GM18858 (cell line): ENCODE results near the gene TRAPPC3.
"Not testable (repeated sequence)": the region's sequence is repeated elsewhere in the genome, so short reads cannot be mapped to it uniquely, and the experiment has no call there.

Experiments
- ATAC-seq: cut with Tn5 transposase; IDR thresholded peaks from one replicate; pipeline ENCODE4 v1.9.1; 2021; ENCODE audit not compliant: unreplicated experiment

Gene TRAPPC3

GRCh38 chr1:36166938-36167905, 17.9 kb upstream of the TRAPPC3 start:
- no peak for ATAC-seq

- no peak for ATAC-seq
Observed at GRCh38 chr1:36166136-36166535, 16.9 kb upstream of the TRAPPC3 start.

GRCh38 chr1:36165145-36165544, 15.9 kb upstream of the TRAPPC3 start:
- no peak for ATAC-seq

GRCh38 chr1:36164361-36164760, 15.1 kb upstream of the TRAPPC3 start:
- ATAC-seq: no peak

GRCh38 chr1:36163426-36163825, 14.1 kb upstream of the TRAPPC3 start:
- ATAC-seq: no peak

GRCh38 chr1:36162680-36163239, 13.5 kb upstream of the TRAPPC3 start:
- no peak for ATAC-seq

- no peak for ATAC-seq
Observed at GRCh38 chr1:36161641-36162531, 12.6 kb upstream of the TRAPPC3 start.

GRCh38 chr1:36160949-36161485, 11.7 kb upstream of the TRAPPC3 start:
- no peak for ATAC-seq

GRCh38 chr1:36160388-36160948, 11.2 kb upstream of the TRAPPC3 start:
- no peak for ATAC-seq

GRCh38 chr1:36159614-36160387, 10.5 kb upstream of the TRAPPC3 start:
- ATAC-seq: no peak

GRCh38 chr1:36158827-36159252, 9.6 kb upstream of the TRAPPC3 start:
- ATAC-seq: not testable (repeated sequence)

GRCh38 chr1:36157973-36158826, 8.9 kb upstream of the TRAPPC3 start:
- ATAC-seq: no peak

- ATAC-seq: no peak
Observed at GRCh38 chr1:36157115-36157903, 8.0 kb upstream of the TRAPPC3 start.

GRCh38 chr1:36156329-36157114, 7.2 kb upstream of the TRAPPC3 start:
- no peak for ATAC-seq

- no peak for ATAC-seq
Observed at GRCh38 chr1:36155408-36156328, 6.4 kb upstream of the TRAPPC3 start, which contains the start of gene MAP7D1. MAP7D1 (plus strand) TSS chr1:36156160; CDS start chr1:36156418, 258 bp downstream.

GRCh38 chr1:36154765-36155407, 5.6 kb upstream of the TRAPPC3 start:
- no peak for ATAC-seq
